ENCODE measurements around the gene TXNDC11.

Gene TXNDC11

DNA sequence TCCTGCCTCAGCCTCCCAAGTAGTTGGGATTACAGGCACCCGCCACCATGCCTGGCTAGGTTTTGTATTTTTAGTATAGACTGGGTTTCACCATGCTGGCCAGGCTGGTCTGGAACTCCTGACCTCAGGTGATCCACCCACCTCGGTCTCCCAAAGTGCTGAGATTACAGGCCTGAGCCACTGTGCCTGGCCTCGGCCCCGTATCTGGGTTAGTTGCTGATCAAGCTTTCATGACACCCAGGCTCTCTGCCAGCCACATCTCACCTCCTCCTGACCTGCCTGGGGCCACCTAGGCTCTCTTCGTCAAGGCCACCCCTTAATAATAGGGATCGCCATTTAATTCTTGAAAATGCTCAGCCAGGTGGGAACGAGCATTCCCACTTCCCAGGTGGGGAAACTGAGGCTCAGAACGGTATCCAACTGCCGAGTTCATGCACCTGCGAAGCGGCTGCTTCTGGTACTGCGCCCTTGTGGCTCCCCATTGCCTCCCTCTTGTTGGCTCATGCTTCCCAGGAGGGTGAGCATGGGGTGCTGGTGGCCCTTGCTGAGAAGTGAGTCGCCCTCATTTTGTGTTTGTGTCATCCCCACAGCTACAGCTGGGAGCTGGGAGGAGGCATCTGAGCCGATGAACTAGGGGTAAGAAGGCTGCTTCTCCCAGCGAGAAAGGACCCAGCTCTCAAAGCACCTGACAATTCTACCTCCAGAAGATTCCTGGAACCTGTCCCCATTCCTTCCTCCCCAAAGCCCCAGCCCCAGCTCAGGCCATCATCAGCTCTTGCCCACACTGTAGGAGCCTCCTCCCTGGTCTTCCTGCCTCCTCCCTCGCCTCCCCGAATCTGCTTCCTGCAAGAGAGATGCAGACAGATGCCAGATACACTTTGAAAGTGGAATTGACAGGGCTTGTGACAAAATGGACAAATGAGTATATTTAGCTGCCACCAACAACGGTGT is 91.7 kb downstream of the TXNDC11 start:
- no peak for DNase-seq

DNA sequence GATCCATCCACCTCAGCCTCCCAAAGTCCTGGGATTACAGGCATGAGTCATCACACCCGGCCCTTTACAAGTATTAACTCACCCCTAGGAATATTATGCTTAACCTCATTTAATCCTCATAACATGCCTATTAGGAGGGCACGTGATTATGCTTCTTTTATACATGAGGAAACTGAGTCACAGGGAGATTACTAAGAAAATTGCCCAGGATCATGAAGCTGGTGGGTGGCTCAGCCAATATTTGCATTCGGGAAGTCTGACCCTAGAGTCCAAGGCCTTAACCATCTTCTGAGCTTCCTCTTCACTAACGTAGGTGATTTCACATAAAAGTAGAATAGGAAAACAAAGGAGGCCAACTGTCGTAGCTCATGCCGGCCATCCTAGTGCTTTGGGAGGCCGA is 93.4 kb downstream of the TXNDC11 start:
- DNase-seq = no peak

- no peak for DNase-seq
These were observed 99.9 kb downstream of the TXNDC11 start for GRCh38 chr16:11642765-11643116.

DNA sequence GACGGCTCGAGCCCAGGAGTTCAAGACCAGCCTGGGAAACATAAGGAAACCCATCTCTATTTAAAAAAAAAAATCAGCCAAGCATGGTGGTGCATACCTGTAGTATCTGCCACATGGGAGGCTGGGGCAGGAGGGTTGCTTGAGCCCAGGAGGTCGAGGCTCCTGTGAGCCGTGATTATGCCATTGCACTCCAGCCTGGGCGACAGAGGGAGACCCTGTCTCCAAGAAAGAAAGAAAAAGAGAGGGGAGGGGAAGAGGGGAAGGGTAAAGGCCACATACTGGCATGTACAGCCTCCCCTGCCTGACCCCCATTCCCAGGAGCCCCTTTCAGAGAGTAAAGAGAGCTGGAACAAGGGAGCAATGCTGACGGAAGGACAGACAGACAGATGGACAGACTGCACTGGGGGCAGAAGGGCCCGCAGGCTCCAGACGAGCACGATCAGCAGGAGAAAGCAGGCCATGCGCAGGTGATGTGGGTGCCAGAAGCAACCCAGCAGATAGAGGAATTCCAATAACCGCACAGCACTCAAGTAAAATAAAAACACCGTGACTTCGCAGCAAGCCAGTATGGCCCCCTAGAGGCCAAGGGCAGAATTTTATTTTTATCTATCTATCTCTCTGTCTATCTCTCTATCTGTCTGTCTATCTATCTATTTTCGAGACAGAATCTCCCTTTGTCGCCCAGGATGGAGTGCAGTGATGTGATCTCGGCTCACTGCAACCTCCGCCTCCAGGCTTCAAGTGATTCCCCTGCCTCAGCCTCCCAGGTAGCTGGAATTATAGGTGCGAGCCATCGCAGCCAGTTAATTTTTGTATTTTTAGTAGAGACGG is 101.5 kb downstream of the TXNDC11 start:
- peak; percentile 48 for DNase-seq

DNA sequence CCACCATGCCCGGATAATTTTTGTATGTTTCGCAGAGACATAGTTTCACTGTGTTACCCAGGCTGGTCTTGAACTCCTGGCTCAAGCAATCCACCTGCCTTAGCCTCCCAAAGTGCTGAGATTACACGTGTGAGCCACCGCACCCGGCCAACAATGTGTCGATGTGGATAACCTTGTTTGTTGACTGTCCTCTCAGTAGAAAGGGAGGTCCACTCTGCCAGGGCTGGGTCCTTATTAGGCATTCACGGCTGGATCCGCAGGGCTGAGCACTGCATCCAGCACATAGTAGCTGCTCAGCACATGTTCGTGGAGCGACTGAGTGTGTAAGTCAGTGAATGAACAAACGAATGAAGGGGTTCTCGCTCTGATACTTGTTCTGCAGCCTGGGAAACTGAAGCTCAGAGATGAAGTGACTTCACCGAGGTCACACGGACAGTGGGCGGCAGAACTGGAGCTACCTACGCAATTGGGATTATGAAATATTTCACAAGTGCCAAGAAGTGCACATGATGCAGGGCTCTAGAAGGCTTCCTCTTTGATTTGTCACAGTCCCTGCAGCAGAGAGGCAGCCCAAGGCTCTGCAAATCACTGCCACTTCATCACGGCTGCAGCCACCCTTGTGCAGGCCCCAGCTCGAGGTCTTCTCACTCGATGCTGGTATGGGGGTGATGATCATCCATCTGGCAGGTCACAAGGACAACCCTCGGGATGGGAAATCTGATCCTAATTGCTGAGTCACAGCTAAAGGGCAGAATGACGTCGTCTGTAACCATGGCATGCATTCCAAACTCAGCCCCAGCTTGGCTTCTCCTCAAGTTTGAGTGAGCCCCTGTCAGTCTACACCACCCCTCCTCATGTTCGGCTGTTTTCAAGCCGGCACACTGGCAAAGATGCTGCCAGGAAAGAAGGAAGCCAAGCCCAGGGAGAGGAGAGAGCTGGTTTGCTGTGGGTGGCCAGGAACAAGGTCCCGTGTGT is 102.4 kb downstream of the TXNDC11 start:
- peak; percentile 64 for DNase-seq

DNA sequence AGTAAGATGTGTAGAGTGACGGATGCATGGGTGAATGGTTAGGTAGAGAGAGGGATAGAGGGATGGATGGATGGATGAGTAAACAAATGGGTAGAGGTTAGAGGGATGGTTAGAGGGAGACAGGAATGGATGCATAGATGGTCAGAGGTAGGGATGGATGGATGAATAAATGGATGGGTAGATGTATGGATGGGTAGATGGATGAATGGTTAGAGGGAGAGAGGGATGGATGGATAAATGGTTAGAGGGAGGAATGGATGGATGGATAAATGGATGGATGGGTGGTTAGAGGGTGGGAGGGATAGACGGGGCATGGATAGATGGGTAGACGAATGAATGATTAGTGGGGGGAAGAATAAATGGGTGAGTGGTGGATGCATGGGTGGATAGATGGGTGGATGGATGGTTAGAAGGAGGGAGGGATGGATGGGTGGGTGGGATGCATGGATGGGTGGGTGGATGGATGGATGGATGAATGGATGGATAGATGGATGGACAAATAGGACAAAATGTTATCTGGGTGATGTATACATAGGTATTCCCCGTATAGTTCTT is 103.6 kb downstream of the TXNDC11 start:
- no peak for DNase-seq

GRCh38 chr16:11638140-11638539 is 104.5 kb downstream of the TXNDC11 start:
- DNase-seq = no peak

DNA sequence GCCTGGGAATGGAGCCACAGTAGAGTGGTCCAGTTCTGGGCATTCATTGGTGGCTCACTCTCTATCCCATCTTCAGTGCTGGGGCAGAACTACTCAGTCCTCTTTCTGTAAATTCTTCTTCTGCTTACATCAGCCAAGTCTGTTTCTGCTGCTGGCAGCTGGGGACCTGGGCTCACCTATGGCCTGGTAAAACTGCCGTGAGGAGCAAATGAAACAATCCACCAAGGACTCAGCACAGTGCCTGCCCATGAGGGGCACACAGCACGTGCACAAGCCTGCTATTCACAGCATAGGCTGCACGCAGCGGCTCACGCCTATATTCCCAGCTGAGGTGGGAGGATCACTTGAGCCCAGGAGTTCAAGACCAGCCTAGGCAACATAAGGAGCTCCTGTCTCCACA is 105.3 kb downstream of the TXNDC11 start:
- no peak for DNase-seq

DNA sequence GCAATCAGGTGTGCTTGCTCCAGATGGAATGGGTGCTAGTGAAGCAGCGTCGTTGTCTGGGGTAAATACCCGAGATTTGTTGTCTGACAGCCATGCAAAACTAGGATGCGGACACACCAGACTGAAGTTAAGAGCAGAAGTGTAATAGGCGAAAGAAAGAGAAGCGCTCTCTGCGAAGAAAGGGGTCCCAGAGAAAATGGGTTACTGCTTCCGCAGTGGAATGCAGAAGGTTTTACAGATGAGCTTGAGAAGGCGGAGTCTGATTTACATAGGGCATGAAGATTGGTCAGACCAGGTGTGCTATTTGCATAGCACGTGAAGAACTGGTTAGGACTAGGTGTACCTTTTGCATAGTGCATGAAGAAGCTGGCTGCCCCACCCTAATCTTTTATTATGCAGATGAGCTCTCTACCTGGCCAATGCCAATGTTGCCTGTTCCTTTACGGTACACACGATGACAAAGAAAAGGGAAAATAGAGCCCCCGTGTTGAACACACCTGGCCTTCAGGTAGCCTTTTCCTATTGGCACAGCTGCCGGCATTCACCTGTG is 106.4 kb downstream of the TXNDC11 start:
- peak; percentile 91 for DNase-seq

GRCh38 chr16:11635679-11636171 is 106.9 kb downstream of the TXNDC11 start:
- no peak for DNase-seq

DNA sequence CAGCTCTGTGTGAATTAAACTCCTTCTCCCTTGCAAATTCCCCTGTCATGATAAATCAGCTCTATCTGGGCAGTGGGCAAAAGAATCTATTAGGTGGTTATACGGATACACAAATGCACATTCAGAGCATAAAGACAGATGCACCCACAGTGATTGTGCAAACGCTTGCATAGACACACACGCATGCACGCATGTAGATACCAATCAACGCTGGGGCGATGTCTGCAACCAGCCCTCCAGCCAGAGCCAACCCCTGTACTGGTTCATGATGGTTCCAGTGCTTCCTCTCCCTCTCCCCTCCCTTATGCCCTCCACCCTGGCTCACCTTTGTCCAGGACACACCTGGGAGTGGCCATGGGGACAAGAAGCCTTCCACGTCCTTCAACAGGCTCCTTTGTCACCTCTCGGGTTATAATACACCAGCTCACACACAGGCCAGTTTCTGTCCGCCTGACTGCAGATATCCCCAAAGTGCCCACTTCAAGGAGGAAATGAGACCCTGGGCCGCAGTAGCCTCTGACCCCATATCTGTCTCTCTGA is 107.5 kb downstream of the TXNDC11 start:
- DNase-seq = no peak

GRCh38 chr16:11634312-11634711 is 108.3 kb downstream of the TXNDC11 start:
- DNase-seq = no peak

GRCh38 chr16:11633113-11633512 is 109.5 kb downstream of the TXNDC11 start:
- DNase-seq = no peak

DNA sequence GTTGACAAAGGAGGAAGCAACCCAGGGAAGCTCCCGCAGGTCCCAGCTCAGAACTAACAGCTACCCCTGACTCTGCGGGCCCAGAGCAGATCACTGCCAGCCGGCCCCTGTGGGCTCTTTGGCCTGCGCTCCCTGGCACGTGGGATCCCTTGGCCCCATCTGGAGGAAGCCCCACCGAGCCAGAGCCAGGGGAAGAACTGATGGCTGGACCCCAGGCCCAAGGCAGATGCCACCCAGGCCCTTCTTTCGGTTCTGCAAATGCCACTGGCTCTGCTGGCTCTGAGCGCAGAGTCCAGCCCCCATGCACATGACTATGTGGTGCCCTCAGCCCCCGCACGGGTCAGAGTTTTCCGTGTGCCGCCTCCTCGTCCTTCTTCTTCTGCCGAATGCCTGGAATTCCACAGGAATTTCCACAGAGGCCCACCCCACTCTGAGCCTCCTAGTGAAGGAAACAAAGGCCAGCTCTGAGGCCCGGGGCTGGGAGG is 110.2 kb downstream of the TXNDC11 start:
- no peak for DNase-seq

- no peak for DNase-seq
These were observed 111.4 kb downstream of the TXNDC11 start for GRCh38 chr16:11631214-11631613.

DNA sequence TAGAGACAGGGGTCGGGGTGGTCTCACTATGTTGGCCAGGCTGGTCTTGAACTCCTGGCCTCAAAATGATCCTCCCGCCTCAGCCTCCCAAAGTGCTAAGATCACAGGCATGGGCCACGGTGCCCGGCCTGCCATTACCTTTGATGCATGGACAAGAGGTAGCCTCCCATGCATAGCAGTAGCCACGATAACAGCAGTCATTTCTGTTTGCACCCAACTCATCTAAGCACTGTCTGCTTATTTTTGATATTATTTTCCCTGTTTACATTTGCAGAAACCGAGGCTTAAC is 111.9 kb downstream of the TXNDC11 start:
- no peak for DNase-seq

DNA sequence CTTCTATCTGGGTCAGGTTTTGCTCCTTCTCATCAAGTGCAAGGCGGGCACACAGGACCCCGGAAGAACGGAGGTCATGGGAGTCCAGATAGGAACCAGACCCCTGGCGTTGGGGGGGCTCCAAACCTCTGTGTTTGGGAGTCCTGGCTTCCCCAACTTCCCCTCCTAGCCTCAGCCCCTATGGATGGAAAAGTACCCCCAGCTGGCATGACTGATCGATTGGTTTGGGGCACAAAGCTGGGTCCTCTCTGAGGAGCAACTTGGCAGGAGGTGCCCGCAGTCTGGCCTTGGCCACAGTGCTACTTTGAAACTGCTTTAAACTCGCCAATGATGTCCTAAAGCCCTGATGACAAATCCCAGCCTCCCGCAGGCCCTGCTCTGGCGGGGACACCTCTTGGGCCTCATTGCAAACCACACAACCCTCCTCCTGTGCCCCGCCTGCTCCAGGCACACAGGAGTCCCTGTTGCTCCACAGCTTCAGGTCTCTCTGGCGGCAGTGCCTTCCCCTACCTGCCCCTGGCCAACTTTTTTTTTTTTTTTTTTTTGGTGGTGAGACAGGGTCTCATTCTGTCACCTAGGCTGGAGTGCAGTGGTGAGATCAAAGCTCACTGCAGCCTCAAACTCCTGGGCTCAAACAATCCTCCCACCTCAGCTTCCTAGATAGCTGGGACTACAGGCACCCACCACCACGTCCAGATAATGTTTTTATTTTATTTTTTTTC is 112.5 kb downstream of the TXNDC11 start:
- no peak for DNase-seq

Measured in DMS153 (cell line).